SK-N-DZ (cell line): Measurements from ENCODE around the gene TSPAN31.

Experiments
- DNase-seq: peaks from one replicate; pipeline ENCODE4 v3.0.0-alpha.2; 2015; ENCODE audit warnings: low spot score

The TSPAN31 gene

DNA sequence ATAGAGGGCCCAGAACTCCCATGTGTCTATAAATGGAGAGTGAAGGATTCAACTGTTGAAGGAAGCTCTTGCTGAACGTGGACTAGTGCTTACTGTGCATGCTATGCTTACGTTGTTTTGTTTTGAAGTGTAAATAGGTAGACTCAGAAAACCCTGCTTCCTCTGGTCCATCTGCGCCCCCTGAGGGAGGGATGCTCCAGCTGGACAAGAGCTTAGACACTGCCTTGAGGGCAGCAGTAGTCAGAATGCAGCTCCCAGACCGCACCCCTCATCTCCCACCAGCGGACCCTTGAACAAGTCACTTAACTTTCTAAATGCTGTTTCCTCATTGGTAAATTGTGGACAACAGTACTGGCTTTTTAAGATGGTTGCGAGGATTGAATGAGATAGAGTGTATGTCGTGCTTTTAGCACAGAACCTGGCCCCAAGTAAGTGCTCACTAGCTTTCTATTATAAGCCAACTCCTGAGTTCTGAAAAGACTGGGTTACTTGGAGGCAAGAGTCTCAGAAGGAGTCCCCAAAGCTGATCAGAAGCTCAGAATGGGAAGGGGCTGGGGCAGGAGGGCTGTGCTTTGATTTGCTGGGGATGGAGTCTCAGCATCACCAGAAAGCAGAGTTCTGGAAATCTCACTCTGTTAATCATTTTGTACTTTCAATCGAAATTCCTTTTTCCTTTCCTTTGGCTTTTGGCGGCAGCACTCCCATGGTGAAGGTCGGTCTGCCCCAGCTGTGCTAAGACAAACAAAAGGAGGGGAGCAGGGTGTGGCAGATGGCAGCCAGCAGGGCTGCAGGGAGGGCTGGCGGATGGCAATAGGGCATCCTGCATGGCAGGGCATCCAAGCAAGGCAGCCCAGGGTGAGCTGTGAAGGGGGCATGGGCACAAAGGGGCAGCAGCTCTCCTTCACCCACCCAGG, 21.9 kb upstream of the TSPAN31 start:
- no peak for DNase-seq

DNA sequence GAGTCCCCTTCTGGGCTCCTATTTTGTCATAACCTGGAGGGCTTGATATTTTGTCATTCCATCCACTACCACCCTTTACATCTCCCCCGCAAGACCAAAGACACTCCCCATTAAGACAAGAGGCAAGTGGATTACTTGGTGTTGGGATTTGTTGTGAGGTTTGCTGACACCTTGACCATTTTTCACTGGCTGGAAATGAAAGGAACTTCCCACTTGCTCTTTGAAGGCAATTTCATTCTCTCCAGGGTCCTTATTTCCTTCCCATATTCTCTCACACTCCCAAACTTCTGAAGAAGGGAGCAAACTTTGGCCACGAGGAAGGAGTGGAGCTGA, 21.2 kb upstream of the TSPAN31 start:
- no peak for DNase-seq

DNA sequence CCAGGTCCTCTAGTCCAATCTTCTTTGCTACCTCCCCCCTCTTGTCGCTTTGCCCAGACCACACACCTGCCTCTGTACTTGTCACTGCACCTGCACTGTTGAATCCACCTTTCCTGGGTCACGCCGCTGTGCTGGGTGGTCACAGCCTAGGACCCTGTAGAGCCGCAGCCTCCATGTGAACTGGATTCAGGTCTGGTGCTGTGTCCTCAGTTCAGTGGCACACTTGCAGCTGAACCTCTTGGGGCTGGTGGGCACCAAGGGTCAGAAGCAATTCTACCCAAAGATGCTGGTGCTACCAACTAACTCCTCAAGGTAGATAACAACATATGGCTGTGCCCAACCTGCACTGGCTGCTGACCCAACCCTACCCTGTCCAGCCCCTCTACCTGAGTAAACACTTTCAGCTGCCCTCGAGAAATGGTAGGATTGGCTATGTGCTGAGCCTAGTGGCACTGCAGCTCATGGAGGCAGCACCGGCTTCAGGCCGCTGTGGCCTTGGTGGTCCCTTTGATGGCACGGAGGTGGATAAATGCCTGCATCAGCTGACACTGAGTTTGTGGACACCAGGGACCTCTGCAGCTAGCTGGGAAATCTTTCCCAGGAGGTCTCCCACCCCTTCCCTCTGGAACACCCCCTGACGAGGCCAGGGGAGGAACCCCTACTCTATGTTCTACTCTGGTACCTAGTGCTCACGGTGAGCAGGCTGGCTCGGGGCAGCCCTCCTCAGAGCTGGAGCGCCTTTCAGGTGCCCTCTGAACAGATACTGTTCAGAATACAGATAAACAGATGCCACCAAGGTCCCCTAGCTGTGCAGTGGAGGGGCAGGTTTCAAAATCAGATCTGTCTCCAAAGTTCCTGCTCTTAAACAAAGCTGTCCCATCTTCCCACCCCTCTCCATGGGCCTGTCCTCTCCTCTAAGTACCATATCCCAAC, 20.6 kb upstream of the TSPAN31 start:
- DNase-seq, result no peak

DNA sequence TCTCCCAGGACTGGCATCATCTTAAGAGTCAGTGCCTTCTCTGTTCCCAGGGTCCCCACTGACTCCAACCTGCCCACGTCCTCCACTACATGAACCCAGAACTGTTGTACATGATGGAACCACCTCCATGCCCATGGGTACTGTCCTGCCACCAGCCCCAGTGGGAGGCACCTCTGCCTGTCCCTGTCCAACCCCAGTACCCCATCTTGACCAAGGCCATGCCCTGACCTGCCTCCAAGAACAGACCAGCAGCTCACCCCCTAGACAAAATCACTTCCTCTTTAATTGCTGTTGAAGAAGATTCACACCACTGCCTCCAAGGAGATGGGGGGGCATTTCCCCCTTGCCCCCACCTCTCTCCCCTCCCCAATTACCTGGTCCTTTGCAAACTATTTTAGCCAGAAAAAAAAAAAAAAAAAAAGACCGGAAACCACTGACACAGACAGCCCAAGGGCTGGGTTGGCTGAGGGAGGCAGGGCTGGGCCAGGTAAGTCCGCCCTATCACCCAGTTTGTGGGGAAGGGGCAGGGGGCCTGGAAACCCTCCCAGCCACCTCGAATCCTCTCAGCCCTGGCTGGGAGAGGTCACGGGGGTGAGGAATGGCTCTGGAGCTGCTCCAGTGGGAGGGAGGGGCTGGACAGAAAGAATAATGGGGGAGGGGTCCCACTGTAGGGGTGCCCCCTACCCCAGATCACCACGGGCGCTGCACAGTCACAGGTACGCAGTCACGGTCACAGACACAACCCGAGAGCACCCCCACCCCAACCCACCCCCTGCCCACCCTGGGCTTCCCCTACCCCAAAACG, 19.7 kb upstream of the TSPAN31 start:
- DNase-seq, result no peak

DNA sequence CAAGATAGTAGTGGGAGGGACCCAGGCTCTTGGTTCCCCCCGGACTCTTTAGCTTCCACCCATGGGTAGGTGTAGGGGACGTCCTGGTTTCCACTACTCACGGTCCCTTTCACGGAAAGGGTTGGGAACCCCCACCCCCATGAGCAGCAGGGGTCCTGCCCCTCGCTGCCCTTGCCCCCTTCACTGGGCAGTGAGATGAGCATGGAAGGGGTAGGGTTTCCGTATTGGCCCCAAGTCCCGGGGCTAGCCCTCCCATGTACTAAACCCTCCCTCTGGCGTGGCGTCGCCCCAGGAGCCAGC, 19.0 kb upstream of the TSPAN31 start:
- DNase-seq, result no peak

DNA sequence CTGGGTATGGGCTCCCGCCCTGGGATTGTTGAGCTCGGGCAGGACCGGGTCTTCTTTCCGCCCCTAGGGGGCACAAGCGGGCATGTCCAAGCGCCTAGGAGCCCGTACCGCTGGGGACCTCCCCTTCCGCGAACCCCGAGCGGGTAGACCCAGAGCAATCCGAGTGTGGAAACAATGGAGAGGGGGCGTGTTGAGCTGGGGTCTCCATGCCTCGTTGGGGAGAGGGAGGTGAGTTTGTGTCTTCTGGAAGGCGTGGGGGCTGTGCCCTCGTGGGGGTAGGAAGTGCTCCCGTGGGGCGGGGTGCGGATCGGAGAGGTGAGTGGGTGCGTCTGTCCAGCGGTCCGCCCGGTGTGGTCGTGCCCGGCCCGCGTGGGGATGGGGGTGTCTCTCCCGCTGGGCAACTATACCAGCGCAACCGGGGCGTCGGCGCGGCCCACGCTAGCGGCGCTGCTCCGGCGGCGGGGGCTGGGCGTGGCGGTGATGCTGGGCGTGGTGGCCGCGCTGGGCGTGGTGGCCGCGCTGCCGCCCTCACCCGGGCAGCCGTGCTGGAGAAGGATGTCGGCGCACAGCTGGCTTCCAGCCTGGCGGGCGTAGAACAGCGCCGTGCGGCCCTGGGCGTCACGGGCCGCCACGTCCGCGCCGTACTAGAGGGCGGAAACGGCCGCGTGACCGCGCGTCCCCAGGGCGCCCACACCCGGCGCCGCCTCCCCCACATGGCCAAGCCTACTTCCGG, 18.5 kb upstream of the TSPAN31 start:
- DNase-seq, result no peak

DNA sequence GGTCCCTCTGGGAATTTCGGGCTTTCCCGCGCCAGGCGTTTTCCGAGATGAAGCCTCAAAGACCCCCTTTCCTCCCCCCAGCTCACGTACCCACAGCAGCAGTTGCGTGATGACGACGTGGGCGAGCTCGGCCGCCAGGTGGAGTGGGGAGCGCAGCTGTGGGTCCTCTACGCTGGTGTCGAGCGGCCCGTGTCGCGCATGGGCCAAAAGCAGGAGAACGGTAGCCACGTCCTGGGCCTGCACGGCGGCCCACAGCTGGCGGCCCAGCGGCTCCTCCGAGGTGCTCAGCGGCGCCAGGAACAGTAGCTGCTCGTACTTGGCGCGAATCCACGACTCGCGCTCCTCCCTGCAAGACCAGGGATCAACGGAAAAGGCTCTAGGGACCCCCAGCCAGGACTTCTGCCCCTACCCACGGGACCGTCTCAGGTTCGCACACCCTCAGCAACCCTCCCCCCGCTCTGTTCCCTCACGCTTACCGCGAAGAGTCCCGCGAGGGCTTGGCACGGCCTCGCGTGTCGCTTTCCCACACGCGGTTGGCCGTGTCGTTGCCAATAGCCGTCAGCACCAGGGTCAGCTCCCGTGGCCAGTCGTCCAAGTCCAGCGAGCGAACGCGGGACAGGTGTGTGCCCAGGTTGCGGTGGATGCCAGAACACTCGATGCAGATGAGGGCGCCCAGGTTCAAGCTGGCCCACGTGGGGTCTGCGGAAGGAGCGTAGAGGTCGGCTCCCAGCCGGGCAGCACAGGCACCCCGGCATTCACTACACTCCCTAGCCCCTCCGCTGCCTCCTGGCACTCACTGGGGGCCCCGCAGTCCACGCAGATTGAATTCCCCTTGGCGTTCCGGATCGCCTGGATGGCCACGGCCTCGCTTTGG, 17.7 kb upstream of the TSPAN31 start:
- DNase-seq, result no peak

DNA sequence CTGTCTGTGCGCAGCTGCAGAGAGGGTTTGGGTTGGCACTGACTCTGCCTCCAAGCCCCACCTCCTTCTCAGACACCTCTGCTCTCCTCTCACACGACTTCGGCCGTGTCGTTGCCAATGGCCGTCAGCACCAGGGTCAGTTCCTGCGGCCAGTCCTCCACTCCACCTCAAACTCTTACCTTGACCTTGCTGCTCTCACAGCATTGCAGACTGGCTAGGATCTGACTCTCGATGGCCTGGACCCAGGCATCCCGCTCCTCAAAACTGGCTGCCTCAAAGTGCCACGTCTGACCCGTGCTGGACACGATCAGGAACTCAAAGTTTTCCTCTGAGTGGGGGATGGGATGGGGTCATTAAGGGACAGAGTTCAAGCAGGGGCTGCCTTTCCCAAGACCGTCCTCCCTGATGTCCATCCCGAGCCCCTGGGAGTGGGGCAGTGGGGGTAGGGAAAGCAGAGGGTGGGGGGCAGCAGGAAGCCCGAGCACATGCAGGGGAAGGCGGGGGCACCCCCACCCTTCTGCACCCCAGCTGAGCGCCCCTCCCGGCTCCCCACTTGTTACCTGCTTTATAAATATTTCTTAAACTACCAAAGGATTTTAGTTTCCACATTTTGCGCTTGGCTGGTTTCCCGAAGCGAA, 17.0 kb upstream of the TSPAN31 start:
- no peak for DNase-seq

DNA sequence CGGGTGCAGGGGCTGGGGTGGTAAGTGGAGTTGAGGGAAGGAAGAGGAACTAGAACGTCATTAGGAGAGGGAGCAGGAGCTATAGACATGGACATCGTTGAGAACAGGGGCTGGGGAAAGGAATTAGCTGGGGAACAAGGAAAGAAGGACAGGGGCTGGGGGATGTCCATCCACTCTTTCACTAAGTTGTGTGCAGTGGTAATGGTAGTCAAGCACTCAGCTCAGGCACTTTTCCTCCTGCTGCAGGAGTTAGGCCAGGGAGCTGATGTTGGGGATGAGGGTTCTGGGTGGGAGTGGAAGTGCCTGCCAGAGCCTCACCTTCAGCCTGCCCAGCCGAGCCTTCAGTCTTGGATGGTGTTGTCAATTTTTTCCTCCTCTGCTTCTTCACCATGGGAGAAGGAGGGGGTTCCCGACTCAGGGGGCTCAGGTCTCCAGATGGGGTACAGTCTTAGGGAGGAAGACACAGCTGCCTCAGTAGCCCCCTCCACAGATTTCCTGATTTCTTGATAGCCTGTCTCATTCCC, 15.5 kb upstream of the TSPAN31 start:
- DNase-seq, result no peak

DNA sequence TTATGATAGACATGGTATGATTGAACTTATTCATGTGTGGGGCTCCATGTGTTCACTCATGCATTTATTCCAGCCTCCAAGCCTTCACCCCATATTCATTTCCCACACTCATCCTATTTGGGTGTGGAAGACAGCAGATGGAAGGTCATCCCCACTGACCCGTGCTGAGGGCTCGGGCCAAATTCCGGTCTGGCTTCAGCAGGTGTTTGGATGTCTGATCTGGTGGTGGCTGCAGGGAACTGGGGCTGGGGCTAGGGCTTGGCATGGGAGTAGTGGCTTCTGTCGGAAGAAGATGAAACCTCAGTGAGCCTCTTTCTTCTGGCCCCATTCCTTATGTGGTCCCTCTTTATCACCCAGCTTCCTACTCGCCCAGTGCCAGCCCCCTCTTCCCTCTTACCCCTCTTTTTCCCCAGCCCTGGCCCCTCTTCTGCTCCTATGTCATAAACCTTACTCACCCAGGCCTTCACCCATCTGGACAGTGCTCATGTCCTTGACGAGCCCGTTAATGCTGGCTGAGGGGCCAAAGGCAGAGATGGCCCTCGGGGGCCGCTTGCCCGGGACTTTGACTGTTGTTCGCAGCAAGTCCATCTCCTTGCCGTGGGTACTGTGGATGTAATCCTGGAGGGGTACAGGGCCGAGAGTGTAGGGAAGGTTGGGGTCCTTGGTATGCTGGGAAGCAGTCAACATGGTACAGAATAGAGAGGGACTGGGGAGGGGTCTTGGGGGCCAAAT, 14.3 kb upstream of the TSPAN31 start:
- no peak for DNase-seq

DNA sequence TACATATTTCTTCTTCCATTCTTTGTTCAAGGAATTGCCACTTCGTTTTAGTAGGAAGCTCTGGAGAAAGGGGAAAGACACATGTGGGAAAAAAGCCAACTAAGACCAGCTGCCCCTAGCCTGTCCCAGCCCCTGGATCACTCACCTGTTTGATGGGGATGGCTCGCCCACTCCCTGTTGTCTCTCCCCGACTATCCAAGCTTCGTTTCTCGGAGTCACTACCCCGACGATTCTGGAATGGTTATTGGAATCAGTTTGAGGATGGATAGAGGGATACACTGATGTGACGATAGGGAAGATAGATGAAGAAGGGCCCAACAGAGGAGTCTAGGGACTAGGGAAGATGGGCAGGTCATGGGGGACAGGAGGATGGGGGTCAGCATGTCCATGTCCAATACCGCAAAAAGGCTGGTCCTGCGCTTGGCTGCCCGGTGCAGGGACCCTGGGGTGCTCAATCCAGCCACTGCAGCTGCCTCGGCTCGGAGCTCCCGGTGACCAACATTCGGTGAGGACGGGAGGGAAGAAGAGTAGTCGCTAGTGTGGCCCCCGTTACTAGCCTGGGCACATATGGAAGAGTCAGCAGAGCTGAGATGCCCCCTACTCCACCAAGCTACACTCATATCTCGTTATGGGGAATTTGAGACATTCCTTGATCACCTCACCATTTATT, 13.3 kb upstream of the TSPAN31 start:
- DNase-seq, result no peak

DNA sequence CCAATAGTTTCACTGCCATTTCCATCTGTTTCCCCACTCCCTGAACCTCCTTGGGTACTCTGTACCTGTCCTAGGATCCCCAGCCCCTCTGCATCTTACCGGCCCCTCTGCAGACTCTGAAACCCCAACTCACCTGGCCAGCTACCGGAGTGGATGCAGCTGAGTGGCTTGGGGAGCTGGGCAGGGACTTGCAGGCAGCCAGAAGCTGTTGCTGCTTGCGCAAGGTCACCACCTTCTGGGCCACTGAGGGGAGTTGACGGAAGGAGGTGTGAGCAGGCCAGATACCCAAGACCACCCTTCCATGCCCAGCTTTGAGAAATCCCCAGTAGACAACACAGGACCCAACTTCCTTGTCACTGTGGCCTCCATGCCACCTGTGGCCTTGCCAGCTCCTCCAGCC, 12.6 kb upstream of the TSPAN31 start:
- DNase-seq, result no peak

DNA sequence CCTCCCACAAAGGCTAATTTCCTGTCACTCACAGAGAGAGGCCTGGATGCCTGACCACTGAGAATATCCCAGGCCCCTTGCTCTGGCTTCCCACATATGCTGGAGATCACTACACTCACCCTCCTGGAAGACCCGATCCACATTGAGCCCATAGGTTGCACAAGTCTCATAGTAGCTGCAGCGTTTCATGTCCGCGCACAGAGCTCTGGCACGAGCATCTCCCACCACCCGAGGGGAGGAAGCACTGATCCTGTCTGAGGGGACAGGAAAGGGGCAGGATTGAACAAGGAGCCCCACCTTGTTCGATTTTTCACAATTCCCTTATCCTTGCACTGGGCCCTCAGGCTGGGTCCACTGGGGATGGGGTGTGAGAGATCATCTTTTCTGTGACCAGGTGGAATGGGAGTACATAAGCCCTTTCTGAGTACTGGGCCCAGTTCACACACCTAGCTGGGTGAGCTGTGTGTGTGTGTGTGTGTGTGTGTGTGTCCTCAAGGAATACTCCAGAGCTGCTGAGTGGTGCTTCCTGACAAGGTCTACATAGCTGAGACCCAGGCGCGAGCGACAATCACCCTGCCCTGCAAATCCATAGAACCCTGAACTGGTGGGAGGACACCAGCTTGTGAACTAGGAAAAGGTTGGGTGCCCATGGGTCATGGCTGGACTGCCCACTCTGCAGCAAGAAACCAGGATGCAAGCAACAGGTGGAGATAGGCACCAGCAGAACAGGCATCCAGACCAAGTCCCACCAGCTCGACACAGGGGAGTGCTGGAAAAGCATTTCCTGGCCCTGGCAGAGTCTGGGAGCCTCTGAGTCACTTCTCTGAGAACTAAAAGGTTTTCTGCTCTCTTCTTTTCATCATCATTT, 11.9 kb upstream of the TSPAN31 start:
- DNase-seq, result no peak

DNA sequence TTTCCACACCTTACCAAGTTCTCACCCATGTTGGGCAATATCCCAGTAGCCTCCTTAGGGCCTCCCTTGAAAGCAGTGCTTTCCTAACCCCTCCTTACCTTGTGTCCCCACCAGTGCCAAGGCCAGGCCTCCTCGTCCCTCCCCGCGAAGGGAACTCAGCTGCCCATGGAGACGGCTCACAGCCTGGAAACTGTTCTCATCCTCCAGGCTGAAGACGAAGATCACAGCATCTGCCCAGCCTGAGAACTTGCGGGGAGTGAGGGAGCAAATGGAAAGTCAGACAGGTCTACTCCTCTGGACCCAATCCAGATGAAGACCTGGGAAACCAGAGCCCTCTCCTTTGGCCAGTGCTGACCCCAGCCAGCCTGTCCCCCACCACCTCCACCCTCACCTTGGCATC, 10.9 kb upstream of the TSPAN31 start:
- no peak for DNase-seq

DNA sequence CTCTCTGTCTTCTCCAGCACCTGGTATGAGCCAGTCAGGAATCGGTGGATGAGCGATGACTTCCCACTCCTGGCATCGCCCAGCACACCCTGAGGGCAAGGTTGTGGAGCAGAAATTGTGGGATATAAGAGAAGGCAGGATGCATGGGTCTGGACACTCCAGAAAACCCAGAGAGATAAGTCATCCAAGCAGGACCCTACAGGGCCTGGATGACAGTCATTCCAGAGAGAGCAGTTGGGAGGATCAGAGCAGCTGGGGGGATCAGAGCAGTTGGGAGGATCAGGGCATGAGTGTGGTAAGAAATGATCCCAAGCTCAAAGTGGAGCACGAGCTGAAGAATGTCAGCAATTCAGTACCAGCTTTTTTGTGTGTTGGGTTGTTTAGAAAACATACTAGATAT, 10.2 kb upstream of the TSPAN31 start:
- DNase-seq, result no peak

DNA sequence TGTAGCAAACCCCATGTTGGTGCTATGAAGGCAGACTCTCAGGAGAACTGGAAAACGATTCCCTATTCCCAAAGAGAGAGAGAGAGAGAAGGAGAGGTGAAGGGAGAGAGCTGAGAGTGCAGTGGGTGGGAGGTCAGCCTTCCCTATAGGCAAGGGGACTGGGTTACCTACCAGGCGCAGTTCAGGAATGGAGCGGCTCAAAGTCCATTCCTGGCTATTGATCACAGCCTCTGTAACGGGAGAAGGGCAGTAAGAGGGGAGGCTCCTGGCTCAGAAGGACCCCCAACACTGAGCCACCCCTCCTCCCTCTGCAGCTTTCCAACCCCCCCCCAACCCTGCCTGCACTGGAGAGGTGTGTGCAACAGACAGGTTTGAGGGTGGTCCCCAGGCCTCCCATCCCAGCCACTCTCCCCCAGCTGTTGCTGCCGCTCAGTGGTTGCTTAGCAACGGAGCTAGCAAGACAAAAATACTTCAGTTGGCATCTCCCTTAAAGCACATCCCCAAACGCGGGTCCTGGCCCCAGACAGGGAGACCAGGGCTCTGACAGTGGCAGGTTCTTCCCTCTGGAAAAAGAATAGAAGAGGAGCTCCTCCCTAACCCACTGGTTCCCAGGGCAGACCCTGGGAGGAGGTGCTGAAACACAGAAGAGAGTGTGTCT, 9.5 kb upstream of the TSPAN31 start:
- DNase-seq, result no peak
